ENCODE measurements around the gene CIRBP. TPM values are rescaled to one million over a fixed set of nuclear protein-coding genes. Genes with fewer than 3 reads are reported as not detected.

The CIRBP gene
- total and polyA plus RNA-seq, 9 of the 15 experiments (the other 6 are each of a cell fraction or from before 2014, with no cell fraction given) = 20.5 to 327 (median 176) TPM

- TF ChIP-seq TAF1 (IDR thresholded peaks at IDR 0.05; ENCODE audit: control insufficient read depth, extremely low read depth, insufficient read depth, low read length, severe bottlenecking) = no peak
- no peak; the same call in 1 of the 2 replicates for TF ChIP-seq NR2C2 (CRISPR knock-in tag; IDR thresholded peaks at IDR 0.05)
- TF ChIP-seq NR2C2 (tag; IDR thresholded peaks at IDR 0.05) = peak; percentile 70
- TF ChIP-seq NRF1 (conservative IDR thresholded peaks at IDR 0.05 in 1 of 2, IDR thresholded peaks at IDR 0.05 in 1 of 2) = peak; percentile 58 to 60
- no peak; the same call in 1 of the 2 replicates for TF ChIP-seq SMARCA4 (IDR thresholded peaks at IDR 0.05)
- TF ChIP-seq ZNF282 (CRISPR knock-in tag; IDR thresholded peaks at IDR 0.05) = no peak
- 0 out of 2 replicates have a peak, but pooled peaks have one; percentile 16 for TF ChIP-seq NR1H2 (CRISPR knock-in tag; IDR thresholded peaks at IDR 0.05)
- TF ChIP-seq KDM4B (IDR thresholded peaks at IDR 0.05; ENCODE audit: borderline replicate concordance in 2 of 2, low read depth in 1 of 2) = peak in 1 of 2 experiments; percentile 28; a peak in 1 of 4 replicates
- TF ChIP-seq HDGF (IDR thresholded peaks at IDR 0.05) = no peak
- no peak for TF ChIP-seq ELF2 (CRISPR knock-in tag; IDR thresholded peaks at IDR 0.05)
- 0 out of 2 replicates have a peak, but pooled peaks have one; percentile 32 for TF ChIP-seq ZKSCAN1 (IDR thresholded peaks at IDR 0.05; ENCODE audit: low read depth, low read length)
- peak; percentile 9; the same call in 1 of the 2 replicates for TF ChIP-seq FOXP1 (CRISPR knock-in tag; IDR thresholded peaks at IDR 0.05)
- TF ChIP-seq ZEB2 (IDR thresholded peaks at IDR 0.05) = peak; percentile 72; the same call in 1 of the 2 replicates
- TF ChIP-seq TAF9B (IDR thresholded peaks at IDR 0.05; ENCODE audit: partially characterized antibody) = no peak
- TF ChIP-seq, protein P1, sequence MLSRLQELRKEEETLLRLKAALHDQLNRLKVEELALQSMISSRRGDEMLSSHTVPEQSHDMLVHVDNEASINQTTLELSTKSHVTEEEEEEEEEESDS (CRISPR knock-in tag; IDR thresholded peaks at IDR 0.05) = no peak
- TF ChIP-seq BCOR (IDR thresholded peaks at IDR 0.05) = peak; percentile 48; the same call in 1 of the 2 replicates
- TF ChIP-seq ZNF124 (CRISPR knock-in tag; IDR thresholded peaks at IDR 0.05) = no peak
- TF ChIP-seq ZNF263 (CRISPR knock-in tag; IDR thresholded peaks at IDR 0.05; ENCODE audit: borderline replicate concordance) = peak; percentile 95
- TF ChIP-seq ZNF212 (CRISPR knock-in tag; IDR thresholded peaks at IDR 0.05) = no peak
- TF ChIP-seq ZHX1 (conservative IDR thresholded peaks at IDR 0.05; ENCODE audit: low read length) = no peak
- no peak for TF ChIP-seq SFPQ (IDR thresholded peaks at IDR 0.05; ENCODE audit: low read depth, low read length)
- 0 out of 2 replicates have a peak, but pooled peaks have one; percentile 41 for TF ChIP-seq HES1 (IDR thresholded peaks at IDR 0.05; ENCODE audit: low read depth)
- TF ChIP-seq, protein P2, sequence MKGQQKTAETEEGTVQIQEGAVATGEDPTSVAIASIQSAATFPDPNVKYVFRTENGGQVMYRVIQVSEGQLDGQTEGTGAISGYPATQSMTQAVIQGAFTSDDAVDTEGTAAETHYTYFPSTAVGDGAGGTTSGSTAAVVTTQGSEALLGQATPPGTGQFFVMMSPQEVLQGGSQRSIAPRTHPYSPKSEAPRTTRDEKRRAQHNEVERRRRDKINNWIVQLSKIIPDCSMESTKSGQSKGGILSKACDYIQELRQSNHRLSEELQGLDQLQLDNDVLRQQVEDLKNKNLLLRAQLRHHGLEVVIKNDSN (CRISPR knock-in tag; IDR thresholded peaks at IDR 0.05) = peak; percentile 49; the same call in 1 of the 2 replicates
Measured at GRCh38 chr19:1266129-1266915, 2.8 kb upstream of the CIRBP start (continued).

All from K562 (cell line).